ENCODE data around the gene SYT7. TPM values are rescaled to one million over a fixed set of nuclear protein-coding genes. Genes with fewer than 3 reads are reported as not detected.

Gene SYT7
- total RNA-seq, 1 experiment from 2014 or later: 0.12 TPM

GRCh38 chr11:61585115-61585514 is 4.2 kb upstream of the SYT7 start:
- no peak for DNase-seq (ENCODE audit: low spot score)

GRCh38 chr11:61581931-61582330 is 1.1 kb upstream of the SYT7 start:
- DNase-seq (ENCODE audit: low spot score): no peak

GRCh38 chr11:61580271-61580888 is 496 bp downstream of the SYT7 start:
- DNase-seq (ENCODE audit: low spot score): no peak

- DNase-seq (ENCODE audit: low spot score): no peak
Observed at GRCh38 chr11:61579676-61580270, 1.1 kb downstream of the SYT7 start.

GRCh38 chr11:61578819-61579675 is 1.8 kb downstream of the SYT7 start:
- no peak for DNase-seq (ENCODE audit: low spot score)

GRCh38 chr11:61577383-61578118 is 3.3 kb downstream of the SYT7 start:
- peak; percentile 15 for DNase-seq (ENCODE audit: low spot score)

- DNase-seq (ENCODE audit: low spot score): no peak
Observed at GRCh38 chr11:61575886-61576861, 4.7 kb downstream of the SYT7 start.

- DNase-seq (ENCODE audit: low spot score): no peak
Observed at GRCh38 chr11:61574611-61575010, 6.3 kb downstream of the SYT7 start.

- no peak for DNase-seq (ENCODE audit: low spot score)
Observed at GRCh38 chr11:61572913-61573312, 8.0 kb downstream of the SYT7 start.

- DNase-seq (ENCODE audit: low spot score): no peak
Observed at GRCh38 chr11:61571869-61572268, 9.0 kb downstream of the SYT7 start.

- no peak for DNase-seq (ENCODE audit: low spot score)
Observed at GRCh38 chr11:61571337-61571736, 9.5 kb downstream of the SYT7 start.

GRCh38 chr11:61569701-61570100 is 11.2 kb downstream of the SYT7 start:
- DNase-seq (ENCODE audit: low spot score): no peak

- DNase-seq (ENCODE audit: low spot score): no peak
Observed at GRCh38 chr11:61569018-61569417, 11.9 kb downstream of the SYT7 start.

- peak; percentile 50 for DNase-seq (ENCODE audit: low spot score)
Observed at GRCh38 chr11:61567286-61568061, 13.4 kb downstream of the SYT7 start.

GRCh38 chr11:61564936-61565696 is 15.8 kb downstream of the SYT7 start:
- no peak for DNase-seq (ENCODE audit: low spot score)

GRCh38 chr11:61560751-61561150 is 20.1 kb downstream of the SYT7 start:
- DNase-seq (ENCODE audit: low spot score): no peak

- no peak for DNase-seq (ENCODE audit: low spot score)
Observed at GRCh38 chr11:61556621-61557020, 24.3 kb downstream of the SYT7 start.

- DNase-seq (ENCODE audit: low spot score): no peak
Observed at GRCh38 chr11:61555978-61556377, 24.9 kb downstream of the SYT7 start.

Measured in A172 (cell line).